Superior temporal gyrus (tissue), 1 donor: Measurements from ENCODE around the gene NKX3-2.

Source experiments
- DNase-seq: peaks from one replicate; pipeline ENCODE4 v3.0.0-alpha.2; 2016; ENCODE audit errors: extremely low spot score

The NKX3-2 gene

DNA sequence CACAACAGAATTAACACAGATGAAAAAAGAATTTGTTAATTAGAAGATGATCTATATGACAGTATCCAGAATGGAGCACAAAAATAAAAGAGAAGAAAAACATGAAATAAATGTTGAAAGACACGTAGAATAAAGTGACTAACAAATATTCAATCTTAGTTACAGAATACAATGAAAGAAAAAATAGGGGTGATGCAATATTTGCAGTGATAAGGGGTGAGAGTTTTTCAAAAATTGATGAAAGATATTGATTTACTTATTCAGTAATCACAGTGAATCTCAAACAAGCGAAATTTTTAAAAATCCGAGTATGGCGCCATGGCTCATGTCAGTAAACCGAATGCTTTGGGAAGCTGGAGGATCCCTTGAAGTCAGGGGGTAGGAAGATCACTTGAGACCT, 39.9 kb downstream of the NKX3-2 start:
- no peak for DNase-seq

DNA sequence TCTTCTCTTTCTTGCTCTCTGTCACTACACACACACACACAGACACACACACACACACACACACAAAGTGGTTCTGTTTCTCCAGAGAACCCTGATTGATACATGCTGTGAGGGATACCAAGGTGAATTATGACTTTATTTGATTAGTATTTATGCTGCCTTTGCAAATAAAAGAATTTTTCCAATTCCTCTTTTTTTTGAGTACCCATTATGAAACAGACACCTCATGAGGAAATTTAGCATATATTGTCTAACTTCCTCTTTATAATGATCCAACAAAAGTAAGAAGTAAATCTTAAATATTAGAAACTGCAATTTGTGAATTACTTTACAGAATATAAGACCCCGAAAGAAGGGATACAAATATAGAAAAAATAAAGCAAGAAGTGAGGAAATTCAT, 45.8 kb downstream of the NKX3-2 start:
- DNase-seq = no peak

DNA sequence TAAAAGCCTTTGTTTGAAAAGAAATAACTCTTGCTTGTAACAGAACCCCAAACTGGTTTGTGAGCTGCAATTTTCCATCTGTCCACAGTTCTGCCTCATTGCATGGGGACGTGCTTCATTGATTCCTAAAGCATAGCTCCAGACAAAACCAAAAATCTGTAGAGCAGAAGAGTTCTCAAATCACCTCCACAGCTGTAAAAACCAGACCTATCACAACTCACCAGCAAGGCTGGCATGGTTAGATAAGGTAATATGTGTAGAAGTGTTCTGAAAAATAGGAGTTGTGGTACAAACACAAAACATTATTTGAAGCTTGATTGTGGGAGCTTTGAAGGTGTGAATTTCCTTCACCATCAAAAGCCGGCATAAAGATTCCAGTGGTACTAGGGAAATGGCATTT, 47.7 kb downstream of the NKX3-2 start:
- DNase-seq = no peak

DNA sequence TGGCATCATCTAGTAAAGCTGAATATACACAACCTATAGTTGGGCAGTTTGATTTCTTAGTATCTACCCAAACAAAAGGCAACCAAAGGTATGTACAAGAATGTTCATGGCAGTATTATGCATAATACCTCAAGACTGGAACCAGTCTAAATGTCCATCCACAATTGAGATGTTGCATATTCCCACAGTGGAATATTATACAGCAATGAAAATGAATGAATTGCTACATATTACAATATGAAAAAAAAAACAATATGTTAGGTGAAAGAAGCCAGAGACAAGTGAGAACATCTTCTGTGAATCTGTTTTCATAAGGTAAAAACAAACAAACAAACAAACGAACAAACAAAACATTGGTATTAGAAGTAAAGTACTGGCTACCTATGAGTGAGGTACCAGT, 48.6 kb downstream of the NKX3-2 start:
- no peak for DNase-seq

DNA sequence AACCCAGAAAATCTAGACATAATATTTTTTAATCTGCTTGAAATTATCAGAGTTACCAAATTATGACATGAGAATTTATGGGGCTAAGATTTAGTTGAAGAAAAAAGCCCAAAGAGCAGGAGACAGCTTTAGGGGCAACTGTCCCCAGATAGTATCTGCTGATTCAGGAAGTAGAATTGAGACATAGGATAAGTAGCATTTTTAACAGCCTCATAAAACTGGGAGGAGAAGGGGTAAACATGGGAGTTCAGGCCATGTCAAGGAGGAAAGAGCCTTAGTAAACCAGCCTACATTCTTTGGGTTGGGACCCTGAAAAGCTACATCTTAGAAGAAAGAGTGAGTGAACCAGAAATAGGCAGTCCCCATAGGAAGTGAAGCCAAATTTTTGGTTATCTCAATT, 50.5 kb downstream of the NKX3-2 start:
- no peak for DNase-seq

DNA sequence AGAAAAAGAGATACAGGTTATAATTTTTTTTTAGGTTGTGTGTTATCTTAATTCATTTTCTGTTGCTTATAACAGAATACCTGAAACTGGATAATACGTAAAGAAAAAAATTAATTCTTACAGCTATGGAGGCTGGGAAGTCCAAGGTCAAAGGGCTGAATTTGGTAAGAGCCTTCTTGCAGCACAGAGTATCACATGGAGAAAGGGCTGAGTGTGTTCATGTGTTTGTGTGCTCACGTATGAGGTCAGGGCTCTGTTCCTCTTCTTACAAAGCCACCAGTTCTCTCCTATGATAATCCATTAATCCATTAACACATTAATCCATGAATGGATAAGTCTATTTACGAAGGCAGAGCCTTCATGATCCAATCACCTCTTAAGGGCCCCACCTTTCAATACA, 51.6 kb downstream of the NKX3-2 start:
- DNase-seq = no peak
